Fibroblast of pulmonary artery (primary cell): Measurements from ENCODE around the gene PPP1R3E.
"Not testable (repeated sequence)": the region's sequence is repeated elsewhere in the genome, so short reads cannot be mapped to it uniquely, and the experiment has no call there.

ENCODE experiments used
- DNase-seq: peaks from one replicate; pipeline ENCODE4 v3.0.0-alpha.2; 2010; ENCODE audit warnings: low read depth
- H3K4me3 ChIP-seq: replicated peaks from 2 replicates; pipeline ENCODE4 v1.5.1; 2011; ENCODE audit warnings: low read depth, mild to moderate bottlenecking, control low read depth, low read length, moderate library complexity
- CTCF ChIP-seq: IDR thresholded peaks from 2 replicates; pipeline ENCODE4 v1.5.1; 2011; ENCODE audit warnings: mild to moderate bottlenecking, control low read depth, low read length, inconsistent platforms; ENCODE audit errors: missing control alignments

The PPP1R3E gene

GRCh38 chr14:23277189-23277588 is 25.5 kb downstream of the PPP1R3E start:
- no peak for DNase-seq
- no peak for TF ChIP-seq CTCF
- no peak overlapping the region for H3K4me3 ChIP-seq

GRCh38 chr14:23275412-23275811 is 27.2 kb downstream of the PPP1R3E start:
- no peak overlapping the region for H3K4me3 ChIP-seq
- DNase-seq = no peak
- no peak for TF ChIP-seq CTCF

GRCh38 chr14:23269193-23269592 is 33.5 kb downstream of the PPP1R3E start:
- TF ChIP-seq CTCF = no peak

GRCh38 chr14:23260849-23261248 is 41.8 kb downstream of the PPP1R3E start:
- DNase-seq, H3K4me3 ChIP-seq: not testable (repeated sequence)

More at GRCh38 chr14:23269193-23269592, 33.5 kb downstream of the PPP1R3E start:
- no peak for DNase-seq
- H3K4me3 ChIP-seq = no peak overlapping the region

- TF ChIP-seq CTCF = no peak
- no peak overlapping the region for H3K4me3 ChIP-seq
- DNase-seq = no peak
Measured at GRCh38 chr14:23259426-23259825, 43.2 kb downstream of the PPP1R3E start.

- TF ChIP-seq CTCF = no peak
- H3K4me3 ChIP-seq = no peak overlapping the region
- DNase-seq = no peak
Measured at GRCh38 chr14:23258256-23258655, 44.4 kb downstream of the PPP1R3E start.

GRCh38 chr14:23252420-23253333 is 50.0 kb downstream of the PPP1R3E start:
- no peak for TF ChIP-seq CTCF
- no peak overlapping the region for H3K4me3 ChIP-seq
- DNase-seq = no peak
